ENCODE measurements around the gene TXNL4B. TPM values are rescaled to one million over a fixed set of nuclear protein-coding genes. Genes with fewer than 3 reads are reported as not detected.
"Not testable (repeated sequence)": the region's sequence is repeated elsewhere in the genome, so short reads cannot be mapped to it uniquely, and the experiment has no call there.

The TXNL4B gene
- total and polyA plus RNA-seq, 9 of the 15 experiments (the other 6 are each of a cell fraction or from before 2014, with no cell fraction given) = 11.9 to 38.0 (median 22.3) TPM

DNA sequence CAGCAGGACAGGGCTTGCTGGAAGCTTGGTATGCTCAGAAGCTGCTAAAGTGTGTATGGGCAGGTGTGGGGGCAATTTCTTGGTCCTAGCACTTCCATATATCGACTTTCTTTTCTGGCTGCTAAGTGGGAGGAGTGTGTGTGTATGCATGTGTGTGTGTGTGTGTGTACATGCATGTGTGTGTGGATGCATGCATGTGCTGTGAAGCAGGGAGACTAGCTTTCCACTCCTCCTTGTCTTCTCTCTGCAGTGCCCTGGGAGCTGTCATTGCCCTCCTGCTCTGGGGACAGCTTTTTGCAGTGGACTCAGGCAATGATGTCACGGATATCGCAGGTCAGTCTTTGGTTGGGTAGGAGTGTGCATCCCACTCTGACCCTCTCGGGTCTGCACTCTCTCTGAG is 37.5 kb downstream of the TXNL4B start:
- no peaks in the 10 kb centered on the region for H3K79me2 ChIP-seq (ENCODE audit: control insufficient read depth, insufficient read depth, low read length)
- no peak overlapping the region for H2AFZ ChIP-seq (ENCODE audit: low read depth, low read length)
- H3K9me3 ChIP-seq (replicated peaks; ENCODE audit: control insufficient read depth, insufficient read depth, low read depth, low read length) = no peaks in the 10 kb centered on the region
- ATAC-seq (no peak), DNase-seq (ENCODE audit: extremely low read depth in 1 of 4, low spot score in 3 of 4) (no peak), FAIRE-seq (no peak)
- no peak overlapping the region for H3K9ac ChIP-seq (ENCODE audit: insufficient read depth in 1 of 2, low read depth in 2 of 2, low read length in 2 of 2)
- no peak overlapping the region for H3K4me3 ChIP-seq
- no peak overlapping the region for H3K27ac ChIP-seq (ENCODE audit: extremely low read depth, low read depth, low read length)
- H3K4me1 ChIP-seq (replicated peaks in 1 of 2; ENCODE audit: control insufficient read depth in 2 of 2, insufficient read depth in 2 of 2, low read length in 2 of 2) = no peaks in the 10 kb centered on the region
- CTCF ChIA-PET (ENCODE audit: low intra/inter-chr PET ratio) = no interaction called here
- in situ Hi-C loops (cut with MboI) = no loop called here
- no peak overlapping the region for H3K4me2 ChIP-seq (ENCODE audit: insufficient read depth, low read length)
- no peaks in the 10 kb centered on the region for H3K36me3 ChIP-seq (ENCODE audit: control insufficient read depth, insufficient read depth, low read length)
- intact Hi-C loops (cut with micrococcal nuclease) = no loop called here
- H4K20me1 ChIP-seq (replicated peaks; ENCODE audit: control insufficient read depth, insufficient read depth, low read length) = 0 out of 2 replicates have a peak, but pooled peaks cover 4% of the 10 kb centered on the region
- H3K9me1 ChIP-seq (ENCODE audit: control insufficient read depth, insufficient read depth, low read length) = no peaks in the 10 kb centered on the region
- POLR2A ChIA-PET = no interaction called here
- no TSS peak for BruUV-seq (replicated peaks)
- 0% methylated on average over 4 of the region's 4 CpGs for WGBS (ENCODE audit: insufficient coverage, low coverage, missing lambda C conversion rate)
- peaks cover 17 to 18% of the 10 kb centered on the region in 2 experiments; a peak in 4 of 5 replicates for H3K27me3 ChIP-seq (ENCODE audit: control insufficient read depth in 2 of 2, insufficient read depth in 2 of 2, low read length in 2 of 2)
- no peak for TF ChIP-seq NCOA4 (IDR thresholded peaks at IDR 0.05; ENCODE audit: partially characterized antibody)
- TF ChIP-seq HEY1 (CRISPR knock-in tag; IDR thresholded peaks at IDR 0.05; ENCODE audit: borderline replicate concordance) = no peak
- no peak for TF ChIP-seq ZNF717 (CRISPR knock-in tag; IDR thresholded peaks at IDR 0.05)
- no peak for TF ChIP-seq SRSF9 (IDR thresholded peaks at IDR 0.05; ENCODE audit: borderline replicate concordance, low read depth, low read length)
- TF ChIP-seq DACH1 (IDR thresholded peaks at IDR 0.05; ENCODE audit: partially characterized antibody) = no peak
- TF ChIP-seq, protein P1, sequence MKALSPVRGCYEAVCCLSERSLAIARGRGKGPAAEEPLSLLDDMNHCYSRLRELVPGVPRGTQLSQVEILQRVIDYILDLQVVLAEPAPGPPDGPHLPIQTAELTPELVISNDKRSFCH (CRISPR knock-in tag; IDR thresholded peaks at IDR 0.05) = no peak
- TF ChIP-seq, protein P1 (tag; IDR thresholded peaks at IDR 0.05) = no peak
- TF ChIP-seq TOE1 (IDR thresholded peaks at IDR 0.05; ENCODE audit: borderline replicate concordance) = no peak
- TF ChIP-seq TOE1 (CRISPR knock-in tag; IDR thresholded peaks at IDR 0.05; ENCODE audit: borderline replicate concordance, low read depth) = no peak
- TF ChIP-seq TEAD1 (CRISPR knock-in tag; IDR thresholded peaks at IDR 0.05) = no peak
- no peak for TF ChIP-seq CBFB (CRISPR knock-in tag; IDR thresholded peaks at IDR 0.05)
- TF ChIP-seq POLR2AphosphoS5 (IDR thresholded peaks at IDR 0.05; ENCODE audit: control insufficient read depth, insufficient read depth, low read depth, low read length) = no peak

DNA sequence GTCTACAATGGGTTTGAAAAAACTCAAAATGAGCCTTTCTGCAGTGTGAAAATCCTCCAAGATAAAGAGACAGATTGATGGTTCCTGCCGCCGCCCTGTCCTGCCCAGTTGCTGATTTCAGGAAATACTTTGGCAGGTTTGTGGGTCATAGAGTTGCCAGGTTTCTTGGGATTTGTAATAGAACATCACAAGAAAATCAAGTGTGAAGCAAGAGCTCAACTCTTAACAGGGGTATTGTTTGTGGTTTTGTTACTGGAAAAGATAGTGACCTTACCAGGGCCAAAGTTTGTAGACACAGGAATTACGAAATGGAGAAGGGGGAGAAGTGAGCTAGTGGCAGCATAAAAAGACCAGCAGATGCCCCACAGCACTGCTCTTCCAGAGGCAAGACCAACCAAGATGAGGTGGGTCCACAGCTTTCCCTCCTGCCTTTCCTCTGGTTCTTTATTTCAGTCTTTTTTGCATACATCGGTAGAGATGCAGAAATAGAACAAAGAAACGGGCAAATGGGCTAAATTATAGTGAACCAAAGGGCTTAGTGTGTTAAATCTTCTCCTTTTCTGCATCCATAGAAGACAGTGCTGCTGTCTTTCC is 39.1 kb downstream of the TXNL4B start, which contains the start of gene HP:
Gene HP, plus strand, starts transcription at position 252 of the 594 bp plus-strand sequence. Its CDS starts 148 bp downstream, at position 400.
- in situ Hi-C loops (cut with MboI); H3K4me2 ChIP-seq (ENCODE audit: insufficient read depth, low read length); H4K20me1 ChIP-seq (replicated peaks; ENCODE audit: control insufficient read depth, insufficient read depth, low read length); BruUV-seq (replicated peaks); H3K27ac ChIP-seq (ENCODE audit: extremely low read depth, low read depth, low read length); DNase-seq (ENCODE audit: extremely low read depth in 1 of 4, low spot score in 3 of 4); CTCF ChIA-PET (ENCODE audit: low intra/inter-chr PET ratio); POLR2A ChIA-PET; ATAC-seq; H2AFZ ChIP-seq (ENCODE audit: low read depth, low read length); H3K79me2 ChIP-seq (ENCODE audit: control insufficient read depth, insufficient read depth, low read length); H3K4me1 ChIP-seq (replicated peaks in 1 of 2; ENCODE audit: control insufficient read depth in 2 of 2, insufficient read depth in 2 of 2, low read length in 2 of 2); H3K9me3 ChIP-seq (replicated peaks; ENCODE audit: control insufficient read depth, insufficient read depth, low read depth, low read length); H3K9me1 ChIP-seq (ENCODE audit: control insufficient read depth, insufficient read depth, low read length); H3K36me3 ChIP-seq (ENCODE audit: control insufficient read depth, insufficient read depth, low read length); H3K9ac ChIP-seq (ENCODE audit: insufficient read depth in 1 of 2, low read depth in 2 of 2, low read length in 2 of 2); intact Hi-C loops (cut with micrococcal nuclease); H3K4me3 ChIP-seq: not testable (repeated sequence)
- 2% methylated on average over 5 of the region's 5 CpGs for WGBS (ENCODE audit: insufficient coverage, low coverage, missing lambda C conversion rate)
- peaks cover 11 to 13% of the 10 kb centered on the region in 2 experiments; a peak in 4 of 5 replicates for H3K27me3 ChIP-seq (ENCODE audit: control insufficient read depth in 2 of 2, insufficient read depth in 2 of 2, low read length in 2 of 2)
- FAIRE-seq = peak; percentile 19
